Karpas-422 (cell line): ENCODE data around the gene CFAP97. TPM values are rescaled to one million over a fixed set of nuclear protein-coding genes. Genes with fewer than 3 reads are reported as not detected.
A peak's percentile ranks its signal among the peaks of the same experiment; 100 is the strongest.

Source experiments
- DNase-seq: peaks from one replicate; pipeline ENCODE4 v3.0.0-alpha.2; 2015
- H2AFZ ChIP-seq: fragments of 200-600 bp; sonication (generic); 2 replicates; pipeline ENCODE4 v1.6.1; 2014; ENCODE audit warnings: antibody characterized with exemption, low read length, mixed read lengths
- H3K27ac ChIP-seq: fragments of 200-600 bp; sonication (generic); 2 replicates; pipeline ENCODE4 v1.5.1; 2014; ENCODE audit warnings: mild to moderate bottlenecking, low read length, moderate library complexity
- H3K27me3 ChIP-seq: fragments of 200-600 bp; sonication (generic); 2 replicates; pipeline ENCODE4 v1.6.1; 2014; ENCODE audit warnings: low read length, mixed read lengths
- H3K36me3 ChIP-seq: fragments of 200-600 bp; sonication (generic); 2 replicates; pipeline ENCODE4 v1.6.1; 2014; ENCODE audit warnings: low read length, mixed read lengths; ENCODE audit not compliant: insufficient read depth
- H3K4me1 ChIP-seq: fragments of 200-600 bp; sonication (generic); 2 replicates; pipeline ENCODE4 v1.6.1; 2014; ENCODE audit warnings: mild to moderate bottlenecking, low read length, mixed read lengths
- H3K4me2 ChIP-seq: fragments of 200-600 bp; sonication (generic); 2 replicates; pipeline ENCODE4 v1.6.1; 2014; ENCODE audit warnings: low read length, low read depth, mild to moderate bottlenecking; ENCODE audit not compliant: poor library complexity, severe bottlenecking
- H3K4me3 ChIP-seq: fragments of 200-600 bp; sonication (generic); 2 replicates; pipeline ENCODE4 v1.5.1; 2014; ENCODE audit warnings: mild to moderate bottlenecking, antibody characterized with exemption, low read length, mixed read lengths
- H3K79me2 ChIP-seq: fragments of 200-600 bp; sonication (generic); 2 replicates; pipeline ENCODE4 v1.6.1; 2014; ENCODE audit warnings: mild to moderate bottlenecking, low read length, mixed read lengths
- H3K9ac ChIP-seq: fragments of 200-600 bp; sonication (generic); 2 replicates; pipeline ENCODE4 v1.6.0; 2014; ENCODE audit warnings: low read length
- H3K9me2 ChIP-seq: fragments of 200-600 bp; sonication (generic), shearing (Covaris generic); replicated peaks from 2 replicates; pipeline ENCODE4 v1.6.0; 2014; ENCODE audit warnings: mild to moderate bottlenecking, low read length, moderate library complexity; ENCODE audit not compliant: insufficient read depth
- H3K9me3 ChIP-seq: fragments of 300-700, 200-600 bp; sonication (generic); 2 replicates; pipeline ENCODE4 v1.6.1; 2014; ENCODE audit warnings: low read length, mixed read lengths
- H4K20me1 ChIP-seq: fragments of 200-600 bp; sonication (generic); 2 replicates; pipeline ENCODE4 v1.6.1; 2014; ENCODE audit warnings: mild to moderate bottlenecking, antibody characterized with exemption, low read length, low read depth; ENCODE audit not compliant: insufficient read depth
- total RNA-seq: library from RNA; depleted of rRNA; stranded (reverse); fragments of >200 nt; shearing (Covaris generic); gene quantifications from 2 replicates; pipeline ENCODE4 v1.2.3, GENCODE V29; 2014; ENCODE audit warnings: low replicate concordance

The CFAP97 gene
- total RNA-seq, 1 experiment from 2014 or later = 44.5 TPM

DNA sequence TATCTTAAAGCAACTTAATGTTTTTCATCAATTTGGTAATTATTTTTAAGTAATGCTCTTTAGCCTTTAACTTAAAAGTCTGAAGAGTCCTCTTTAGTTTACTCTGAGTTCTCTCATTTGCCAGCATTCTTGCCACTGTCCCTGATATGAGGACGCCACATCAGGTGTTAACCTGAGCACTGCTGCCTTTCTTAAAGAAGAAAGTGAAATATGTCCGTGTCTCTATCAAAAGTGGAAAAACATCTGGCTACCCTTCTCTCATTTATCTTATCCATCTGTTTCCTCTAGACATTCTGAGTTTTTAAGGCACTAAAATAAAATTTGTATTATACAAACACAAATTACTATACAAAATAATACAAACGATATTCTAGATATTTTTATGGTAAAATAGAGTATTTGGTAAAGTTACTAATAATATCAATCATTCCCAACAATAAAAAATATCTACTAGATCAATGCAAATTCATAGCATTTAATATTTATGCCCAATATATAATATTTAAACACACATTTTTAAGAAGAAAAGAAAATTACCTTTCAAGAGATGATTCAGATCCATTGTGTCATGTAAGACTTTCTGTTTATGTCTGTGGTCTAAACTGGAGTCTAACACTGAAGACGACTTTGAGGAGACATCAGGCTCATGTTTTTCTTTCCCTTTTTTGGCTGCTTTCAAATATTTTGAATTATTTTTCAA lies 14.0 kb downstream of the CFAP97 start:
- H3K4me2 ChIP-seq = no peak overlapping the region
- H3K4me1 ChIP-seq = peaks cover 31% of the 10 kb centered on the region
- H3K27me3 ChIP-seq = no peaks in the 10 kb centered on the region

DNA sequence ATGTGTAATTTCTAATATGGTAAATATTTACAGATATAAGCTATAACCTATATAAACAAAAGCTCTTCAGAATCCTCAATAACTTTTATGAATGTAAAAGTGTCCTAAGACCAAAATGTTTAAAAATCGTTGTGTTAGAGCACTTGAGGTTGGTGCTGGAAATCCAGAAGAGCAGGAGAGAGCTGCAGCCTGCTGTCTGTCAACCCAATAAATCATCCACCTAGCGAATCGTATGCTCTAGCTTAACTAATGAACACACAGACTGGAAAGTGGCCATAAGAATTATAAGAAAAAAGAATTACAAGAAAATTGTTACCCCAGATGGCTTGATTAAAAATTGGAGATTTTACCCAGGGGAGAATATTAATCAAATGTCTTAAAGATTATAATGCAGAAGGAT lies 17.0 kb downstream of the CFAP97 start:
- H3K4me2 ChIP-seq = no peak overlapping the region
- no peak overlapping the region for H3K9ac ChIP-seq
- H3K4me3 ChIP-seq = no peak overlapping the region
- peaks cover 24% of the 10 kb centered on the region for H3K4me1 ChIP-seq
- peaks cover 3% of the 10 kb centered on the region; the same call in 1 of the 2 replicates for H3K36me3 ChIP-seq
- no peak for DNase-seq
- peaks cover 89% of the 10 kb centered on the region for H3K79me2 ChIP-seq
- no peak overlapping the region for H3K27ac ChIP-seq
- no peaks in the 10 kb centered on the region for H3K9me2 ChIP-seq
- H4K20me1 ChIP-seq = no peaks in the 10 kb centered on the region
- no peaks in the 10 kb centered on the region for H3K9me3 ChIP-seq
- no peaks in the 10 kb centered on the region for H3K27me3 ChIP-seq
- H2AFZ ChIP-seq = no peak overlapping the region

More for the DNA sequence above, 14.0 kb downstream of the CFAP97 start:
- DNase-seq = no peak
- Histone ChIP-seq H3K9ac (no peak overlapping the region), H3K36me3 (peaks cover 3% of the 10 kb centered on the region; the same call in 1 of the 2 replicates), H4K20me1 (no peaks in the 10 kb centered on the region), H3K9me2 (no peaks in the 10 kb centered on the region), H3K27ac (no peak overlapping the region), H3K4me3 (no peak overlapping the region), H3K9me3 (no peaks in the 10 kb centered on the region), H2AFZ (no peak overlapping the region), H3K79me2 (peaks cover 81% of the 10 kb centered on the region)

DNA sequence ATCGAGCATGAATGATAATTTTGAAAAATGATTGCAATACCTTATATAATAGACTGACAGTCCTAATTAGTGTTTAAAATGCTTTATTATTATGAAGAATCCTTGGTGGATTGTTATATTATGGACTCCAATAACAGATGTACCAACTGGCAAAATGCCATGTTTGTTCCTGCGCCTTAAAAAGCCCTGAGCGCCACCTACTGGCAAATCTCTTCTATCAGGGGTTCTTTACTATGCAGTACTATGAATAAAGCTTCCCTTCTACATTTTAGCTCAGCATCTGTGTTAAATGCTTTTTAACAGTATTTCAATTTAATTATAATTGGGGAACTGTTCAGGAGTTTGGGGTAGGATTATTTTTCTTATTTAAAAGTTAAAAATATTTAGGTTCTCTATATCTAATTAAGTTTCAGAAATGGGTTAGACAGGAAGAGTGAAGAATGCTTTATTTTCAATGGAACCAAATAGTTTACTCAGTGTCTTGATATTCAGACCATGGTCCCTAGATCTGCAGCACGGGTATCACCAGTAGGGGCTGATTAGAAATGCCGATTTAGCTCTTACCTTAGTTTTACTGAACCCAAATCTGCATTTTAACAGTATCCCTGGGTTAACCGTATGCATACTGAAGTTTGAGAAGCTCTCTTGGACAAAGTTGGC lies 20.0 kb downstream of the CFAP97 start:
- Histone ChIP-seq H3K36me3 (no peaks in the 10 kb centered on the region), H3K4me1 (peaks cover 14% of the 10 kb centered on the region), H3K27ac (no peak overlapping the region), H2AFZ (no peak overlapping the region), H3K9me3 (no peaks in the 10 kb centered on the region), H3K27me3 (no peaks in the 10 kb centered on the region), H3K9me2 (no peaks in the 10 kb centered on the region), H3K4me2 (no peak overlapping the region), H3K79me2 (peaks cover 84% of the 10 kb centered on the region), H3K4me3 (no peak overlapping the region), H4K20me1 (no peaks in the 10 kb centered on the region), H3K9ac (no peak overlapping the region)
- peak; percentile 89 for DNase-seq

DNA sequence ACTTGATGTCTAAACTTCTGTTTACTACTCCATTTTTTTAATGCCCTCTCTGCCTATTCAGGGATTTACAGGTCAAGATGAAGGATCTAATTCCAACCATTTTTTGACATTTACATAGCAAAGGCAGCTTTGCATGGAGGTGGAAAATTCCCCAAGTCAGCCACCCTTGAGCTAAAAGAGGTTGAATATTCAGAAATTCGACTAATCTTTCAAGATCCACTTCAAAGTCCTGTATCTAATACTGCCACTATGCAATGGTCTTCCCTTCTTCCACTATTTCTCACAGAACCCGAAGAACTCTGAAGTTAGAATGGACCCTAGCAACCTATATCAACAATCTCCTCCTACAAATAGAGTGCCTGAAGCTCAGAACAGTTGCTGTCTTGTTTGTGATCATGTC lies 21.6 kb downstream of the CFAP97 start:
- no peaks in the 10 kb centered on the region for H3K9me2 ChIP-seq
- no peak overlapping the region for H3K9ac ChIP-seq
- H3K27ac ChIP-seq = no peak overlapping the region
- H3K4me3 ChIP-seq = no peak overlapping the region
- no peak for DNase-seq
- no peaks in the 10 kb centered on the region for H4K20me1 ChIP-seq
- H2AFZ ChIP-seq = no peak overlapping the region
- H3K27me3 ChIP-seq = no peaks in the 10 kb centered on the region
- no peaks in the 10 kb centered on the region for H3K36me3 ChIP-seq
- no peak overlapping the region for H3K4me2 ChIP-seq
- peaks cover 14% of the 10 kb centered on the region for H3K4me1 ChIP-seq
- H3K9me3 ChIP-seq = no peaks in the 10 kb centered on the region
- H3K79me2 ChIP-seq = peaks cover 81% of the 10 kb centered on the region

DNA sequence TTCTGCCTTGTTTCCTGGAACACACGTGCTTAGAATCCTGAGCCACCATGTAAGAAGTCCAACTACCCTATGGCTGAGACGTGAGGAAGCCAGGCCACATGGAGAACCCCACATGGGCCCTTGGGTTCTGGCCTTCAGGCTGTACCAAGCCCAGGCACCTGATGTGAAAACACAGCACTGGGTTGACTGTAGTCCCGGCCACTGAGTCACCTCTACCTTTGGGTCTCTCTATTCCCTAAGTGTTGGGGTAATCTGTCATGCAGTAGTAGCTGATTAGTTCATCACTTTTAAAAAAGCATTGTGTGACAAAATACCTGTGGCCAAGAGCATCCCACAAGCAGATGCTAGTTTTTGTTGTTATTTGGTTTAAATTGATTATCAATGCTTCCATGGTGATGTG lies 24.3 kb downstream of the CFAP97 start:
- Histone ChIP-seq H3K4me3 (no peak overlapping the region), H3K4me1 (no peaks in the 10 kb centered on the region), H3K27ac (no peak overlapping the region), H3K4me2 (no peak overlapping the region), H3K9me2 (no peaks in the 10 kb centered on the region), H3K27me3 (no peaks in the 10 kb centered on the region), H3K9ac (no peak overlapping the region), H3K9me3 (no peaks in the 10 kb centered on the region), H3K79me2 (peaks cover 70% of the 10 kb centered on the region), H2AFZ (no peak overlapping the region), H3K36me3 (no peaks in the 10 kb centered on the region; the same call in 1 of the 2 replicates), H4K20me1 (no peaks in the 10 kb centered on the region)
- DNase-seq = no peak

DNA sequence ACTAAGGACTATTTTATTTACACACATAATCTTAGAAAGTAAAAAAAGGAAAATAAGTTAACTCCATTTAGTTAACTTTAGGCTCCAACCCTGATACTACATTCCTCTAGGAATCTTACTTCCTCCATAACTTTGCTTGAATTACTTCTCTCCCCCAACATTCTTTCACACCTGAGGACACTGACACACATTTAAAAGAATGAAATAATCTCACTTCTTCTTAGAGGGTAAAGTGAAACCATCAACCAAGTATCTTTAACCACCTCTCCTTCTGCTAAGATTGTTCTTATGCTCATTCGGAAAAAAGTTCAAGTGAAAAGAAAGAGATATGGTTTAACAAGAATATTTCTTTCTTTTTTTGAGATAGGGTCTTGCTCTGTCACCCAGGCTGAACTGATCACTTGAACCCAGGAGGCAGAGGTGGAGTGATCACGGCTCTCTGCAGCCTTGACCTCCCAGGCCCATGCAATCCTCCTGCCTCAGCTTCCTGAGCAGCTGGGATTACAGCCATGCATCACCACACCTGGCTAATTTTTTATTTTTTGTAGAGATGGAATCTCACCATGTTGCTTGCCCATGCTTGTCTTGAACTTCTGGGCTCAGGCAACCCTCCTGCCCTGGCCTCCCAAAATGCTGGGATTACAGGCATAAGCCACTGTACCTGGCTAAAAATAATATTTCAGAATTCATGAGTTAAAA lies 32.3 kb downstream of the CFAP97 start:
- peaks cover 41% of the 10 kb centered on the region for H3K79me2 ChIP-seq
- H2AFZ ChIP-seq = no peak overlapping the region
- H3K27ac ChIP-seq = 0 out of 2 replicates have a peak overlapping the region, but pooled peaks have one; percentile 22
- H3K4me2 ChIP-seq = no peak overlapping the region
- H3K9me2 ChIP-seq = no peaks in the 10 kb centered on the region
- H3K4me3 ChIP-seq = no peak overlapping the region
- no peaks in the 10 kb centered on the region for H4K20me1 ChIP-seq
- DNase-seq = no peak
- peaks cover 5% of the 10 kb centered on the region for H3K4me1 ChIP-seq
- H3K9me3 ChIP-seq = no peaks in the 10 kb centered on the region
- H3K36me3 ChIP-seq = peaks cover 10% of the 10 kb centered on the region
- H3K27me3 ChIP-seq = no peaks in the 10 kb centered on the region
- no peak overlapping the region for H3K9ac ChIP-seq

DNA sequence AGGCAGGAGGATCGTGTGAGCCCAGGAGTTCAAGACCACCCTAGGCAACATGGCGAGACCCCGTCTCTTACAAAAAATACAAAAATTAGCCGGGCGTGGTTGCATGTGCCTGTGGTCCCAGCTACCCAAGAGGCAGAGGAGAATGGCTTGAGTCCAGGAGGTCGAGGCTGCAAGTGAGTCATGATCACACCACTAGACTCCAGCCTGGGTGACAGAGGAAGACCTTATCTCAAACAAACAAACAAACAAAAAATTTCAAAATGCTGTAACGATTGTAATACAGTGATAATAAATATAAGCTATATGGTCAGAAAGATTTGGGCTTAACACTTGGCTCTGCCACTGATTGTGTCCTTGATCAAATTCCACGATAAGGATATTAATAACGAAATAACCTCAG lies 36.6 kb downstream of the CFAP97 start:
- Histone ChIP-seq H3K27me3 (no peaks in the 10 kb centered on the region), H3K9me3 (no peaks in the 10 kb centered on the region), H3K9me2 (no peaks in the 10 kb centered on the region), H3K27ac (no peak overlapping the region), H4K20me1 (no peaks in the 10 kb centered on the region), H3K4me1 (peaks cover 3% of the 10 kb centered on the region), H3K79me2 (peaks cover 16% of the 10 kb centered on the region), H3K36me3 (peaks cover 5% of the 10 kb centered on the region), H3K9ac (no peak overlapping the region), H3K4me3 (no peak overlapping the region), H3K4me2 (no peak overlapping the region), H2AFZ (no peak overlapping the region)
- no peak for DNase-seq

DNA sequence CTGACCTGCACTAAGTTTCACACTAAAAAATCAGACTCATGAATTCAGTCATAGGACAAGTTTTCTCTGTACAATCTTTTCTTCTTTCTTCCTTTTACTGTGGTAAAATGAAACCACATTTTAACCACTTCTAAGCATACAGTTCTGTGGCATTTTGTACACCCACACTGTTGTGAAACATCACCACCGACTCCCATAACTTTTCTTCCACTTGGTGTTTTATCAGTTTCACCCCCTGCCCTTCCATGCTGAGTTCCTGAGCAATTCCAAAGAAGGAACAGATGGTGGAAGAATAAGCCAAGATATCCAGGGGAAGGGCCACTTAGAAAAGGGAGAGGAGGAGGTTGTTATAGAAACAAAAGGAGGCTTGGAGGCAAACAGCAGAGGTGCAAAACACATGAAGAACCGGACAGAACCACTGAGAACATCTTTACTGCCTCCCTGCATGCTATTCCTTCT lies 38.2 kb downstream of the CFAP97 start:
- Histone ChIP-seq H4K20me1 (no peaks in the 10 kb centered on the region), H3K27ac (no peak overlapping the region), H3K79me2 (peaks cover 4% of the 10 kb centered on the region; the same call in 1 of the 2 replicates), H3K4me1 (no peaks in the 10 kb centered on the region), H3K4me3 (no peak overlapping the region), H3K9me3 (no peaks in the 10 kb centered on the region), H3K4me2 (no peak overlapping the region), H3K9ac (no peak overlapping the region), H3K27me3 (no peaks in the 10 kb centered on the region), H3K9me2 (no peaks in the 10 kb centered on the region), H3K36me3 (peaks cover 11% of the 10 kb centered on the region), H2AFZ (no peak overlapping the region)
- DNase-seq = no peak
